ENCODE data around the gene PTPMT1.

PTPMT1 gene

DNA sequence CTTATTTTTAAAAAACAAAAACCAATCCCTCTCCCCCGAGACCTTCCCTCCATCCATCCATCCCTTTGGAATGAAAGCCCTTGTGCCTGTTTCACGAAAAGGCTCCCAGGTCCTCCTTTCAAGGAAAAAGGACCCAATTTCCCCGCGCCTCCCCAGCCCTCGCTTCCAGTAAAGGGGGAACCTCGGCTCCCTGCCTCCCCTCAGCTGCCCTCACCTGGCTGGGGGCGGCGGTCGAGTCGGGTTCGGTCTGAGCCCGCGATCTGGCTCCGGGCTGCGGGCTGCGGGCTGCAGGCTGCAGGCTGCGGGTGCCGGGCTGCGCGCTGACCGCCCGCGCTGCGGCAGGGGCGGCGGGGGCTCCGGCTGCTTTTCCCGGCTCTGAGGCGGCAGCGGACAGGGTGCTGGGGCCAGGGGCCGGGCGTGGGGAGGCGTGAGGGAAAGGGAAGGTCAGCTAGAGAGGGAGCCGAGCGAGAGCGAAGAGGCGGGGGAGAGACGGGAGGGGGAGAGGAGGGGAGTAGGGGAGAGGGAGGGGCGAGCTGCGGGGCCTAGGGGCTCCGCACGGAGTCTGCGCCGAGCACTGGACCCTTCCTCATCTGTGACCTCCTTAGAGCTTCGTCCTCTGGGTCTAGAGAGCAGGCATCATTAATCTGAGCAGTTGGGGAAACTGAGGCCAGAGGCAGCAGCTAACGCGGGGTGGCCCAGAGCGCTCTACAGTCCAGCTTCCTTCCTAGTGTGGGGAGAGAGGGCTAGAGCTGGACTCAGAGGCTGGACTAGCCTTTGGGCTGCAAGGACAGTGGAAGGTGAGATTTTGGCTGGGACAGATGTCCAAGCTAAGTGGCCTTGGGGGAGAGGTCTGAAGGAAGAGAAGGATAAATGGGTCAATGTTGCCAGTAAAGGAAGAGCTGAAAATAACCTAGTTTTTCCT is 28.8 kb downstream of the PTPMT1 start, which contains the start of gene C1QTNF4:
Gene C1QTNF4, minus strand, starts transcription at position 478 of the 922 bp plus-strand sequence. CDS start 3,601 bp downstream, outside the sequence.
- DNase-seq = peak in 1 of 42 donors; percentile 27

DNA sequence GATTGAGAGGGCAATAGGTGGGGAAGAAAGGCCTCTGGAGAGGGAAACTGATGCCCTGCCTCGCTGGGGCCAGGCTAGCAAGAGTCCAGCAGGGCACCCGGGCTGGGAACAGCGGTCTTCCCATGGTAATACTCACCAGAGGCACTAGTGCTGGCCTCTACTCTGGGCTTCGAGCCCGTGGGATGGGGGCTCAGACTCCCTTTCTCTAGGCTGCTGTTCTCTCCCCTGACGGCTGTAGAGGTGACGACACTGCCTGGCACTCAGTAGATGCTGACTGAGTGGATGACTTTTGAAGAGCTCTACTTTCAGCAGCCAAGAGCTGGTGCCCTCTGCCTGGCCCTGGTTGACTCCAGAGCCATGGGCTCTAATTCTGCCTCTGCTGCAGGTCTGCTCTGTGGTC is 29.6 kb downstream of the PTPMT1 start:
- intact Hi-C loops (cut with DNase I) = no loop called here
- DNase-seq = peak in 12 of 42 donors; percentile 24 to 79 (median 55)

More for the DNA sequence above, 28.8 kb downstream of the PTPMT1 start, which contains the start of gene C1QTNF4:
- intact Hi-C loops (cut with DNase I) = no loop called here

DNA sequence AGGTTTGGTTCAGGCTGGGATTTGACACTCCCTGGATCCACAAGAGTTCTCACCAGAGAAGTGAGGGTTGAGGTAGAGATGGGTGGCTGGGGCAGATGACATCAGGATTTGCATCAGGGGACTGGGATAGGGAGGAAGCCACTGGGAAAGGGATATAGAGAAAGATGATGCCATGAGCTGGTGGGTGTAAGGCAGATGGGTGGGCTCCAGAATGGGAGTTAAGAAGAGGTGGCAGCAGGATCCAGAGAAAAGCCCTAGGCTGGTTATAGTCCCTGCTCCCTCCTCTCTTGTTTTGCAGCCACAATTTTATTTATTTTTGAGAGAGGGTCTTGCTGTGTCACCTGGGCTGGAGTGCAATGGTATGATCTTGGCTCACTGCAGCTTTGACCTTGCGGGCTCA is 30.6 kb downstream of the PTPMT1 start:
- no peak for DNase-seq
- intact Hi-C loops (cut with DNase I) = no loop called here

DNA sequence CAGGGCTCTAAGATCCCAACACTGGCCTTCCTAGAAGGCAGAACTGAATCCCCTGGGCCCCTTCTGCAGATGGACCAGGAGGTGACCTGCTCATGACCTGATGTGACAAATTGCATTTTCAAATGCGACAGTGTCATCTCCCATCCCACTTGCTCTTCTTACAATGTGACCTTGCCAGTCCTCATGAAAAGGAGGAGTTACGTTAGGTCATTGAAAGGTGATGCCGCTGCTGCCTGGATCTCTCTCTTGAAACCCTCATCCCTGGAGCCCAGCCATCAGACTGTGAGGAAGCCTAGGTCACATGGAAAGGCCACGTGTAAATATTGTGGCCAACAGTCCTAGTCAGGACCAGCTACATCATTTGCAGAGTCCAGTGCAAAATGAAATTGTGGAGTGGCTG is 34.5 kb downstream of the PTPMT1 start:
- intact Hi-C loops (cut with DNase I) = no loop called here
- peak in 3 of 42 donors; percentile 36 to 55 (median 53) for DNase-seq

DNA sequence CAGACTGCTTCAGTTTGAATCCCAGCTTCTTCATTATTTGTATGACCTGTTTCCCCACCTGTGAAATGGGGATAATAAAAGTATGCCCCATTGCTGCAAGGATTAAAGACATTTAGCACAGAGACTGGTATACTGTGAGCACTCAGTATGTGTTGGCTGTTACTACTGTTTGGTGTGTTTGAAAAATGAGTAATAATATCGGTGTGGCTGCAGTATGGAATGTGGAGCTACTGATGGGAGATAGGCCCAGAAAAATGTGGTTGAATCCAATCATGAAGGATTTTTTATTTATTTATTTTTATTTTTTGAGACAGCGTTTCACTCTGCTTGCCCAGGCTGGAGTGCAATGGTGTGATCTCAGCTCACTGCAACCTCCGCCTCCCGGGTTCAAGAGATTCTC is 37.9 kb downstream of the PTPMT1 start:
- intact Hi-C loops (cut with DNase I) = no loop called here
- DNase-seq = no peak

DNA sequence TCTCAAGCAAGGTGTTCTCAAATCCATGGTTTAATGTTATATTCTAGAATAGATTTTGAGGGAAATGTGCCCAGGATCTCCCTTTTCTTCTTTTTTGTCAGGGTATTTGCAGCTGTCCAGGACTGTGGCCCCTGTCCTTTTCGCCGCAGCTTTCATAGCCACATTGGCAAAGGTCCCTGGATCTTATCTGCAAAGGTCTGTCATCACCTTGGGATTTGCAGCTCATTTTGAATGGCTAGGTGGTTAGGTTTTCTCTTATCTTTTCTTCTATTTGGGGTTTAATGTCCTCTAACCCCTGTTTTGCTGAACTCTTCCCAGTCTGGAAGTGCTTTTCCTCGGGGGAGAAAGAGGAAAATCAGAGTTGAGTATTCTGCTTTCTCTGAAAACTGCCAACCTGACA is 40.5 kb downstream of the PTPMT1 start:
- intact Hi-C loops (cut with DNase I) = no loop called here

DNA sequence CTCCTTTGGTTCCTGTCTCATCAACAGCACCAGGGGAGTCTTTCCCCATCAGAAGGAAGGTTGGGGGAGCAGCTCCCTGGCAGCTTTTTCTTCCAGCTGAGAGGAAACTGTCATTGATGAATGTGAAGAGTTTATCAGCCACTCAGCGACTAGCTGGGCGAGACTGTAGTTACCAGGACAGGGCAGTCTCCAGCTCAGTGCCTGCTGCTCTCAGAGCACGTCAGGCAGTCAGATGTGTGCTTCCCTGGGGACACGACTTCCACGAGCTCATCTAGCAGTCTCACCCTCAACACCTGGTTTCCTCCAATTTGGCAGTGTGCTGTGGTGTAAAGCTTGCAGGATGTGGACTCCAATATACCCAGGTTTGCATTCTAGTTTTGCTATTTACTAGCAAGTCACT is 41.3 kb downstream of the PTPMT1 start:
- peak in 6 of 42 donors; percentile 6 to 39 (median 25) for DNase-seq
- intact Hi-C loops (cut with DNase I) = no loop called here

More for the DNA sequence above, 40.5 kb downstream of the PTPMT1 start:
- peak in 4 of 42 donors; percentile 2 to 16 (median 14) for DNase-seq

DNA sequence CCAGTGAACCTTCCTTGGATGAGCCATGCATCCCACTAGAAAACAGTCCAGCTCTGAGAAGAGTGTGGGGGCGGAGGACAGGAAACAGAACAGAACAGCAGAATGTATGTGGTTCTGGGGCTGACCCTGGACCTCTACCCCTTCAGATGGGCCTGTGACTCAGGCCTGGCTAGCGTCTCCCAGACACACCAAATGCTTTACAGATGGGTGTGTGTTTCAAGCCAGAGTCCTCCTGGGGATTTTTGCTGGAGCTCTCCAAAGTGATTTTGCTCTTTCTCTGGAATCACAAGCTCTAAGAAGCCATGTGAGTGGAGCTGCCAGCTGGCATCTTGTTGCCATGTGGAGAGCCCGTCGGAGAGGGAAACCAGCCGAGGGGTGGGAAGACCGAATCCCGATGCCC is 42.0 kb downstream of the PTPMT1 start:
- intact Hi-C loops (cut with DNase I) = no loop called here

DNA sequence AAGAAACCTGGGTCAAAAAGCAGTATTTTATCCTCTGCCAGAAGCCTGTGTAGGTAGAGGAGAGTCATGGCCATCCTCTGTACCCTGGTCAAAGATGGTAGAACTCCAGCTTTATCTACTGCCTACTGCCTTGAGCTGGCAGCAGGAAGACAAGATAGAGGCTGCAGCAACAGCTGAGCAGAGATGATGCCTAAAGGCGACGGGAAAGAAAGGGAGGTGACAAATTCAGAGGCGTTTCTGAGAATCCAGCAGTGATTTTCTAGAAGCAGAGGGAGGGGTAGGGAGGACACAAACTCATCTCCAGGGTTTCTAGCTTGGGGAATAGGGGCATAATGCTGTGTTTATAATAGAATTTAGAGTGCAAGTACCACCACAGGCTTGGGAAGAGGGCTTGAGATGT is 44.3 kb downstream of the PTPMT1 start:
- intact Hi-C loops (cut with DNase I) = no loop called here
- peak in 12 of 42 donors; percentile 11 to 79 (median 53) for DNase-seq

More for the DNA sequence above, 42.0 kb downstream of the PTPMT1 start:
- peak in 6 of 42 donors; percentile 16 to 41 (median 30) for DNase-seq

DNA sequence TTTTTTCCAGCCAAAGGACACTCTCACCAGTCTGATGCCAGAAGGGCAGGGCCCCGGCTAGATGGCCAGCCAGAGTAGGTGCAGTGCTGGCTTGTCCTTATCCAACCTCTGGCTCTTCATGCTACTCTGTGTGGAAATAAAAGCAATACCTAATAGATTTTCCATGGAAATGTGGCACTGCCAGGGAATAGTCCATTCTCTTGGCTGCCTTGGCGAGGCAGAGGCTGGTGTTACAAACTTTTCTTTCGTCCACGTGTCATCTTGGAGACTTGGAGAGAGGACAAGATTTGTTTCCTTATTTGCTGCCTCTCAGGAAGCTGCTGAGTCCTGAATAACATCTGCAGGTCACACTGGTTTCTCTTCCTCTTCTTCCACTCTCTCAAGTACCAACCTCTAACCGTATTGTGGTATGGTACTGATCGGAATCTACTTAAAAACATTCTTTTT is 46.0 kb downstream of the PTPMT1 start:
- intact Hi-C loops (cut with DNase I) = no loop called here
- DNase-seq = peak in 5 of 42 donors; percentile 17 to 51 (median 48)

DNA sequence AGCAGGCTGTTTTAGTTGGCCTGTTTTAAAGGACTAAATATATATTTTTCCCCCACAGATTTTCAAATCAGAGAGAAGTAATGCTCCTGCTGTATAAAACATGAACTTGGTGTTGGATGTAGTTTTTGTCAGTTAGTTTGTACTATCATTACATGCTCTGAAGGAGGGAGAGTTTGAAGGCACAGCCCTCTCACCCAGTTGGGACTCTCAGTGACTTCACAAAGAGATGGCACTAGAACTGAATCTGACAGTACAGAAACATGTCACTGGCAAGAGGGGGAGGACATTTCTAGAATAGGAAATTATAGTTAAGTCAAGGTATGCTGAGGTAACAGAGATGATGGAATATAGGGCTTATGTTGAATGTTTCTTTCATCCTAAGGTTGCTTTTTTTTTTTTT is 49.9 kb downstream of the PTPMT1 start:
- intact Hi-C loops (cut with DNase I) = no loop called here
- peak in 19 of 42 donors; percentile 9 to 87 (median 61) for DNase-seq

DNA sequence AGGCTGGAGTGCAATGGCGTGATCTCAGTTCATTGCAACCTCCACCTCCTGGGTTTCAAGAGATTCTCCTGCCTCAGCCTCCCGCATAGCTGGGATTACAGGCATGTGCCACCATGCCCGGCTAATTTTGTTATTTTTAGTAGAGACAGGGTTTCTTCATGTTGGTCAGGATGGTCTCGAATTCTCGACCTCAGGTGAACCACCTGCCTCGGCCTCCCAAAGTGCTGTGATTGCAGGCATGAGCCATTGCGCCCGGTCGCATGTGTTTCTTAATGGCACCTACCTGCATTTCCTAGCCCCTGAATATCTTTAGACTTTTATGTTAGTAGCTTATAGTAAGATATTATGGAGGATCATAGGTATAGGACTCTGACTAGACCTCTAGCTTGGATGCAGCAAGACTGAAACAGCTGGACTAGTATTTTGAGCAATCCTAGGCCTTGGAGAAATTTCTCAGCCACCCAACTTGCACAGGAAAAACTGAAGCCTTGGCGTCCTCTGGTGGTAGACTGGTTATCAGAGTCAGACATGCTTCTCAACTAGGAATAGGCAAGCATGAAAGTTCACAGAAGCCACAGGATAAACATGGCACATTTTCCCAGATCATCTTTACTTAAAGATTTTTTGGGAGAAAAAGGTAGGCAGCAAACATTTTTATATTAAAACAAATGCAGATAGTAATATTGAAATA is 51.5 kb downstream of the PTPMT1 start:
- DNase-seq = peak in 36 of 42 donors; percentile 46 to 89 (median 73)
- intact Hi-C loops (cut with DNase I) = no loop called here

DNA sequence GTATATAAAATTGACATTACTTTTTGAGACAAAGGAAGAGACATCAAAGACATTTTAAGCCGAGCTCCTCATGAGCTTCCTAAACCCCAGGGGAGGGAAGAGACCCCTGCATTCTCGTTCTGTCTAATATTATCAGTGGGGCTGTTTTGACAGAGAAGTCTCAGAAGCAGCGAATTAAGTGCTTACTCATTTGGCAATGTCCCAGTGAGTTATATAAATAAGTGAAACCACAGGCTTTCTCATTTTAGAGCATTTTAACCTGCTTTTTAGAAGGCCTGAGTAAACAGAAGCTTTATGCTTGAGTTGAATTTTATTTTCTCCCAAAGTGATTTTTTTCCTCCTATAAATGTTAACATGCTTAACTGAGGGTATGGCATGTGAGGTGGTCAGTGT is 52.0 kb downstream of the PTPMT1 start:
- intact Hi-C loops (cut with DNase I) = no loop called here
- peak in 1 of 42 donors; percentile 1 for DNase-seq

DNA sequence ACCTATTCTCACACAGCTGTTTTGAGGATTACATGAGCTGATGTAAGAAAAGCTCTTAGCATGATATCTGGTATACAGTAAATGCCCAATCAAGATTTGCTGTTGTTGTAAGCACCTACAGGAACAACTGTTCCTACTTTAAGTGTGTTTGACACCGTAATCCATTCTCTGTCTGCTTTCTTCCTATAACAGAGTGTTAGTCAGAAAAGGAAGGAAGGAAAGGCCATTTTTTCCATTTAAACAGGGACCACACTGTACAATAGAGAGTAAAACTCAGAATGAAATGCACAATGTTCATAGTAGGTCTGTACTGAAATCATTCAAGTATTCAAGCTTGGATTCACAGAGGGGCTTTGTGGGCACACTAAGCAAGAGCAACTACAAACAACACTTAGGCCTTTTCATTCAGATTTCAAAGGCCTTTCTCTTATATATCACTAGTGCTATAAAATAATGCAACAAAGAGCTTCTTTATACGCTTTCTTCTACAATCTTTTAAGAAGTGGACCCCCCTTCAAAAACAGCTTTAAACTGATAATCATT is 55.5 kb downstream of the PTPMT1 start:
- intact Hi-C loops (cut with DNase I) = no loop called here
- no peak for DNase-seq
